OCI-LY7 (cell line): ENCODE measurements around the gene ALG8.

ENCODE experiments used
- CTCF ChIP-seq: fragments of 200-600 bp; sonication (generic); conservative IDR thresholded peaks from 2 replicates; pipeline ENCODE4 v1.5.1; 2014; ENCODE audit warnings: mild to moderate bottlenecking, antibody characterized with exemption, low read length, moderate library complexity, mixed read lengths
- EZH2phosphoT487 ChIP-seq: fragments of 200-600 bp; sonication (generic); IDR thresholded peaks from 2 replicates; pipeline ENCODE4 v1.6.1; 2018; ENCODE audit warnings: low read depth, borderline replicate concordance, mild to moderate bottlenecking, mixed run types, antibody characterized with exemption, low read length, moderate library complexity, mixed read lengths

GRCh38 chr11:78060533-78060932 lies 78.9 kb downstream of the ALG8 start:
- no peak for TF ChIP-seq CTCF
- no peak for TF ChIP-seq EZH2phosphoT487
